ENCODE data around the gene NSD2. TPM values are rescaled to one million over a fixed set of nuclear protein-coding genes. Genes with fewer than 3 reads are reported as not detected.

Gene NSD2
- polyA plus RNA-seq, 12 donors, result 40.2 to 69.7 (median 52.1) TPM; not detected in 1

DNA sequence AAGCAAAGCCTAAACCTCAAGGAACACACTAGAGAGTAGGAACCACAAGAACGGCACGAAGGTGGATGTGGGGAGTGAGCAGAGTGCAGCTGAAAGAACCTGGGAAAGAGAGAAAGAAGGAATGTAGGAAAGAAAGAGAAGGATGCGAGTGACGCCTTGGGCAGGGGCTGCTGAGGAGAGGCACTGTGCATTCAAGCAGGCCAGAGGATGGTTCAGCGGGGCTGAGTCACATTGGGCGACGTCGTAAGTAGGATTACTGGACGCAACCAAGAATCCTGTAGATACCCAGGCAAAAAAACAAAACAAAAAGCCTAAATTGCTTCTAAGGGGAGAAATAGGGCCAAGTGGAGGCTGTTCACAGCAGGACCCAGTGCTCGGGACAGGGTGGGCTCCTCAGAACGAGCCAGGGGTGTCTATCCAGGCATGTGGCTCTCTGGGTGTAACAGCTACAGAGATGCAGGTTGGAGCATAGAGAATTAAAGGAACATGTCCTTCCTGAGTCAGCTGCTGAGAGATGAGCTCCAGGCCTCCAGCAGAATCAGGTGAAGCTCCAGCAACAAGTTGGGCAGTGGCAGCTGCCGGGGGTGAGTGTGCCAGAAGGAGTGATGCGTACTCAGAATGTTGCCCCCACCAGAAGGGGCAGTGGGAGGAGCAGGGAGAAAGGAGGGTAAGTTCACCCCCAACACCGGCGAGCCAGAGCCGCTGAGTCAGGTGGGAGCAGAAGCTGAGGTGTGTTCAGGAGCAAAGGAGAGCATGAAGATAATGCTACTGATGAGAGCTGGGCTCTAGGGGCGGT, 98.9 kb downstream of the NSD2 start:
- DNase-seq, result no peak

DNA sequence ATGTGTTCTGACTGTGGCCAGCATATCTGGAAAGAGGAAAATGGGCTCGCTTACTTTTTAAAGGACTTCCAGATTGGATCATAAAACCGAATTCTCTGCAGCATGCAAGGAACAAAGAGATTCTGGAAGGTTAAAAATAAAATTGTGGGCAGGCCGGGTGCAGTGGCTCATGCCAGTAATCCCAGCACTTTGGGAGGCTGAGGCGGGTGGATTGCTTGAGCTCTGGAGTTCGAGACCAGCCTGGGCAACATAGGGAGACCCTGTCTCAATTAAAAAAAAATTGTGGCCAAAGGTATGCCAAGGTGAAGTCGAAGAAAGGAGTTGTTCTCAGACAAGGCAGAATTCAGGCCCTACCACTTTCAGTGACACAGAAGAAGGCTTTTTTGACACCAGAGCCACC, 99.7 kb downstream of the NSD2 start:
- no peak for DNase-seq

DNA sequence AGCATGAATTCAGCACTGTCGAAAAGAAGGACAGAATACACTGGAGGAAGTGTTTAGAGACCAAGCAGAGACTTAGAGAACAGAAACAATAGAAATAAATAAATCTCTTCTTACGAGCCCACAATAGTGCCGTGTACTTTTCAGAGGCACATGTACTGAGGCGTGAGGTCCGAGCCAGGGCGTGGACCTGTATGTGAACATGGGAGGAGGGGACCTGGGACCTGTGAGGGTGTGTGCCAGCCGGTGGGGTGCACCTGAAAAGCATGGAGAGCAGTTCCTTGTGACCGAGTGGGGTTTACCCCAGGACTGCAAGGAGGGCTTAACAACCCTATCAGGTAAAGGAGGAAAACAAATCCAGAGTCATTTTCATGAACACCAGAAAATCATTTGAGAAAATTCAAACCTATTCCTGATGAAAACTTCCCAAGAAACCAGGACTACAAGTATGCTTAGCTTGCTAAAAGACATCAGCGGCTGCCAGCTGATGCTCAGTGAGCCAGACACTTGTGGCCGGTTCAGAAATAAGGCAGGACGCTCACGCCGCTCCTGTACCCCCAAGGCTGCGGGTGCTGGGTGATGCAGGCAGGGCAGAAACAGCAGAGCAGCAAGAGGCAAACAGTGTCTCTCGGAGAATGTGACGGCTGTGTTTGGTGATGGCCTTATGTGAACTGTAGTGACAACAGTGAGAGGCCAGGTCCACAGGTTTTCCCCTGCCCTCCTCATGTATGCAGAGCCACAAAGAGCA, 100.4 kb downstream of the NSD2 start:
- no peak for DNase-seq

DNA sequence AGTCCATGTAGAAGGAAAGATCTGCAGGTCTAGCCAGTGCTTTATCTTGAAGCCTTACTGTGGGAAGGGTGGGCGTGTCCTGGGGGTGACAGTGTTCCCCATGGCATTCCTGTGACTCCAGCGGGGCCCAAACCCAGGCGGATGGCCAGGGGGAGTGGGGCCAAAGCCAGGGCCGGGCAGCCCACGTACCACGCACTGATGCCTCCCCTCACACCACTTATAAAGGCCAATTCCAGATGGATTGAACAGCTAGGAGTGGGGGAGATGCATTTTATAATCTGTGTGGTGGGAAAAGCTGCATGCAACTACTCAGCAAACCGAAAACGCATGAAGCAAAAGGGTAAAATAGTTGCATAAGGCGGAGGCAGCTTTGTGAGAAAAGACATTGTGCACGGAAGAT, 101.2 kb downstream of the NSD2 start:
- no peak for DNase-seq

DNA sequence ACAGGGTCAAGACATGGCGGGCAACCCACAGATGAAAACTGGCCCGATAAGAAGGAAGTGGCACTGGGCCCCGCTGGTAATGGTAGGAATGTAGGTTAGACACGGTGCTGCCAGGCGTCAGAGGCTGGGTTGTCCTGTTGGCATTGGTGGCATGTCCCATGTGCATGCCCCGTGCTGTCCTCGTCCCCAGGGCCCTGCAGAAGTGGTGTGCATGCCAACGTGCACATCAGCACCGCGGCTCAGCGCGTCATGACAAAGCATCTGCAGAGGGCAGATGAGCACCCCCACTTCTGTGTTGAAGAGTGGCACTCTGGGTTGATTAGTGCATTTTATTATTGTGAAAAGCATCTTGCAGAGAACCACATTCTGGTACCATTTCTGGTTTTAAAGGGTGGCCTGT, 102.0 kb downstream of the NSD2 start:
- no peak for DNase-seq

DNA sequence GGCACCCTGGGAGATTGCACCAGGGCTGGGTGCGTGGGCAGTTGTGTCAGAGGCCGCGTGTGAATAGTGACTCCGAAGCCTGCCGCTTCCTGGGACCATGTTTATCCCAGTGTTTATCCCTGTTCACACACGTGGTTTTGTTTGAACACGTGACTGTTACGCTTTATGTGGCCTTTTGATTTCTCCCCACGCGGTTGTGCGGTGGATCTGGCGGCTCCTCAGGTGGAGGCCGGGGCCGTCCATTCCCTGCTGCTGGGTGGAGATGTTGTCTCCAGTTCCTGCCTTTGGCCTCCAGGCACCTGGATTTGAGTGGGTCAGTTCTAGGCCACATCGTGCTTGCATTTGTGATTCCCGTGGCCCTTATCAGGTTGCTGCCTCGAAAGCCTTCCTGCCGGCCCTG, 102.5 kb downstream of the NSD2 start:
- no peak for DNase-seq

DNA sequence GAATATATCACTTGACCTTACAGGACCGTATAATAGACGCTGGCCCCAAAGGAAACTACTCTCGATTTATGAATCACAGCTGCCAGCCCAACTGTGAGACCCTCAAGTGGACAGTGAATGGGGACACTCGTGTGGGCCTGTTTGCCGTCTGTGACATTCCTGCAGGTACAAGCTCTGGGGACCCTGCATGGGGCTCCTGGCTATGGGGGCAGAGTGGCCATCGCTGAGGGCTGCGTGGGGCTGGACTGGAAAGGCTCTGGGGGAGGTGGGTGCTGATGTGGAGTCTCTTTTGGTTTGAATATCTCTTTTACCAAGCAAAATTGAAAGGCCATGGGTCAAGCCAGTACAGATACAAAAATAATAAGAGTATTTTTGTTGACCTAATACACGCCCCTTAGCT, 103.6 kb downstream of the NSD2 start:
- no peak for DNase-seq

DNA sequence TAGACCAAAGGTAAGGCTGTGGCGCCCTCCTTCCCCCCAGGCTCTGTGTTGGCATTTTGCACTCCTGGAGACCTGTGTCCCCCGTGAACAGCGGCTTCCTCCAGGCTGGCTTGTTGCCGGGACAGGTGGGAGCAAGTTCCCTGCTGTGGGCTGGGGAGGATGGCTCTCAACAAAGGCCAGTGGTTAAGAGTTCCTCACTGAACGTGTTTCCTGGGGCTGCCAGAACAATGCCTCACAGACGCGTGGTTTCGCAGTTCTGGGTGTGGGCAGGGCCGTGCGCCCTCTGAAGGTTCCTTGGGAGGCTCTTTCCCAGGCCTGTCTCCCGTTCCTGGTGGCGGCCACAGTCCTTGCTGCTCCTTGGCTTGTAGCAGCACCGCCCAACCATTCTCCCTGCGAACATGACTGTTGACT, 104.2 kb downstream of the NSD2 start:
- no peak for DNase-seq

DNA sequence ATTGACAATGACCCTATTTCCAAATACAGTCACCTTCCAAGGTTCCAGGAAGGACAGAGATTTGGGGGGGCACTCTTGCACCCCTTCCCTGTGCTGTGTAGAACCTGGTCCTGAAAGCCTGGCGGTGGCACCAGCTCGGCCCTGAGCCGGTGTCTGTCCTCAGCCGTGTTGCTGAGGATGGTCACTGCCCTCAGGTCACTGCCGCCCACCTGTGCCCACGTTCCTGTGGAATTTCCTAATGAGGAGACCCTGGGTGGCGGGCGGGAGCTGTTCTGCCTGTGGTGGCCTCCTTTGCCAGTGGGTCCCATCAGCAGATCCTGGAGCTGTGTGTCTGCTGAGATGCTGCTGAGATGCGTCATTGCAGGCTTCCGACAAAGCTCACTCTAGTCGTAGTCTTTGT, 104.7 kb downstream of the NSD2 start:
- DNase-seq, result no peak

DNA sequence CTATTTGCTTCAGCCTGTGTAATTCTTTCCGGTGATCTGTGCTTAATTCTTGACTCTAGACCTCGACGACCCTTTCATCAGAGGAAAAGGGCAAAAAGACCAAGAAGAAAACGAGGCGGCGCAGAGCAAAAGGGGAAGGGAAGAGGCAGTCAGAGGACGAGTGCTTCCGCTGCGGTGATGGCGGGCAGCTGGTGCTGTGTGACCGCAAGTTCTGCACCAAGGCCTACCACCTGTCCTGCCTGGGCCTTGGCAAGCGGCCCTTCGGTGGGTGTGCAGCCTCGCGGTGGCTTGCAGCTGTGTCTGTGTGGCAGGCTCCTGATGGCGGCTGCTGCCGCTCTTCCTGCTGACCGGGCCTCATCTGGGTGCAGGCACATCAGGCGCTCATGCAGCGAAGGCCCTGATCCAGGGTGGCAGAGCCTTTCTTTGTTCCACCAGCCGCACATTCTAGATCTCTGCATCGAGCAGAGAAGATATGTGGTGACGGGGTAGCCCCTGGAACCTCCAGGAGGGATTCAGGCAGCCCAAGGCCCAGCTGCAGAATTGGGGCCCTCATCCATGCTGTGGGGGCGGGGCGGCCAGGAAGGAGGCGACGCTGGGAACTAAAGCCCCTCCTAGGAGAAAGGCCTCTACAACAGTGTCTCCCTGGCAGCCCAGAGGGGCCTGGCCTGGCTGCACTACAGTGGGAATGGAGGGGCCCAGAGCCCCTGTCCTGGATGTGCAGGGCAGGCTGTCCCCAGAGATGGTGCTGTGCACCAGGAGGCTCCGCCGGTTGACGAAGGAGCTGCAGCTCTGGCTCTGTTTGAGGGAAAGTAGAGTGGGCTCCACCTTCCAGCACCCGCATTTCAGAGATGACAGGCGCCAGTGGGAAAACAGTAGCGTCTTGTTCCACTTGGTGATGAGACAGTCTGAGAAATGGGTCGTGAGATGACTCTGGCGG, 105.5 kb downstream of the NSD2 start:
- DNase-seq, result no peak

DNA sequence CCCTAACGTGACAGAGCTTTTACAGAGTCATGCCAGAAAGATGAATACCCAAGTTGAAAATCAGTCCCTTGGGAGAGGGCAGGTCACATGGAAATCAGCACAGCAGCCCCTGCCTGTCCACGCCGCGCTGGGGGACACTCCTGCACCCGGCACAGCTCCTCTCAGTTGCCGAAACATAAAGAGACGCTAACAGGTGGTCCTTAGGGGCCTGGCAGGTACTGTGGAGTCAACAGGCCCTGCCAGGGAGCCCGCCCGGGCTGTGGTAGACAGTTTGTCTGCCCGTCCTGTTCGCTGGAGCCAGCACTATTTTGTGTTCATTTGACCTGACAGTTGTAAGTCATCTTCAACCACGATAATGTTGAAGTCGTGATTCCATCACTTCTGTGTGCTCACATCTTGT, 107.0 kb downstream of the NSD2 start:
- DNase-seq, result no peak

DNA sequence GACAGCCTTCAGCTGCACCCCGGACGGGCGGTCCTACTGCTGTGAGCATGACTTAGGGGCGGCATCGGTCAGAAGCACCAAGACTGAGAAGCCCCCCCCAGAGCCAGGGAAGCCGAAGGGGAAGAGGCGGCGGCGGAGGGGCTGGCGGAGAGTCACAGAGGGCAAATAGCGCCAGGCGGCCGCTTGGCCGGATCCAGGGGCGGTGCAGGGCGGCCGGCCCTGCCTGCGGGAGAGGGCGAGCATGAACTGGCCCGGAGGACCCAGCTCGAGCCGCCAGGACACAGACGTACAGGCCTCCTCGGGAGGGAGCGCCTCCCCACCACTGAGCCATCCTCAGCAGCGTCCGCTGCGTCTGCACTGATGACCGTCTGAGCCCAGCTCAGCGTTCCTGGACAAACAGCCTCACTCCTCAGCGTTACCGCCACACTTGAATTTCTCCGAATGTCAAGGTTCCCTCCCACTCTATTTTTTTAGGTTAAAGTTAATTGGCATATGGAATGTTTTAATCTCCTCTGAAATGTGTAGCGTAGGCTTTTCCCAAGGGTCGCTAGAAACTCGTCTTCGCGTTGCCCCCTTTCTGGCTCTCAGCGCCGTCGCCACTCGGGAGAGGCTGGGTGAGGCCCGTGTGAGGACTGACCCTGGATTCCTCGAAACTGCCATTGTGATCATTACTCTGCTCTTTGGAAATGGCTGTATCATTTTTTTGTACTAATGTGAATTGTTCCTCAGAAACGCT, 107.7 kb downstream of the NSD2 start:
- no peak for DNase-seq

DNA sequence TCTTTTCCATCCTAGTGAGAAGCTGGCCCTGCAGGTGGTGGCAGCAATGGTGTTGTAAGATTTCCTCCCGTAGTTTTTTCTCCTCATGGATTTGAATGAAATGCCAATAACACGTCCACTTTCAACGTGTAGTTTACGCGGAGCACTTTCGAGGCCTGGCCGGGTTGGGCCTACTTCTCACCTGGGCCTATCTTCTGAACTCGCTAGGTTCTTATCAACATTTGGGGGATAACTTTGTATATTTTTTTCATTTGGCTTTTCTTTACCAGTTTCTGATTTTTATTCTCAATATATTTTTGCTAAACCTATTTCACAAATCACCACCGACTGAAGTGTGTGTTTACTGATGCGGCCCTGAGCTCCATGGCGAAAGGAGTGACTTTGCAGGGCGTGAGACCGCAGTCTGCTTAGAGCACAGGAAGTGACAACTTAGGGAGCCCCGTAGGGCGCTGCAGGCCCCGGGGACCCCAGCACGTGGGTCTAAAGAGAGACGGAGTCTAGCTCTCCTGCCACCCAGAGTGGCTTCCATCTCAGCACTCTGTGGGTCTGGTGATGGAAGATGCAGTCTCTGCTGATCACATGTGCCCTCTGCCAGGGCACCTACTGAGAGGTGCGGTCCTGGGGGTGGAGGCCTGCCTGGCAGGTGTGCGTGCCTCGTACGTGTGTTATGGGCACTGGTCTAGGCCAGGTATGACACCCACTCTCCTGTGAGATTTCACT, 108.4 kb downstream of the NSD2 start:
- no peak for DNase-seq

DNA sequence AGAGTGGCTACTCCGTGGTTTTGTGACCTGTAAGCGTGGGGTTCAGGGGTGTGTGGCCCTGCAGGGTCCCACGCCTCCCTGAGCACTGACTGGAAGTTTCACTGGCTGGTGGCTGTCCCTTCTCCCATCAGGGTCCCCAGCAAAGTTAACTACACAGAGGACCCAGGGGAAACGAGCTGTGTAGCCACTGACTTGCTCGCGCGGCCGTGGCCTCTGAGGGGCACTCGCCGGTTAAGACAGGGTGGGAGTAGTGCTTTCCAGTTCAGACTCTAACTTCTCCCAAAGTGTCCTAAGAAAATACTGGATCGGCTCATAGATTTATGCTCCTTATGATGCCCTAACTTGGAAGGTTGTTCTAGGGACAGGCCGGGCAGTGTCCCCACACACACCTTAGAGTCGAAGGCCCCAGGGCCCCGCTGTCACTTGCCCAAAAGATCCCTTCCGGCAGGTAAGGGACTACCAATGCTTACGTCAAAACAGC, 109.4 kb downstream of the NSD2 start:
- DNase-seq, result no peak

DNA sequence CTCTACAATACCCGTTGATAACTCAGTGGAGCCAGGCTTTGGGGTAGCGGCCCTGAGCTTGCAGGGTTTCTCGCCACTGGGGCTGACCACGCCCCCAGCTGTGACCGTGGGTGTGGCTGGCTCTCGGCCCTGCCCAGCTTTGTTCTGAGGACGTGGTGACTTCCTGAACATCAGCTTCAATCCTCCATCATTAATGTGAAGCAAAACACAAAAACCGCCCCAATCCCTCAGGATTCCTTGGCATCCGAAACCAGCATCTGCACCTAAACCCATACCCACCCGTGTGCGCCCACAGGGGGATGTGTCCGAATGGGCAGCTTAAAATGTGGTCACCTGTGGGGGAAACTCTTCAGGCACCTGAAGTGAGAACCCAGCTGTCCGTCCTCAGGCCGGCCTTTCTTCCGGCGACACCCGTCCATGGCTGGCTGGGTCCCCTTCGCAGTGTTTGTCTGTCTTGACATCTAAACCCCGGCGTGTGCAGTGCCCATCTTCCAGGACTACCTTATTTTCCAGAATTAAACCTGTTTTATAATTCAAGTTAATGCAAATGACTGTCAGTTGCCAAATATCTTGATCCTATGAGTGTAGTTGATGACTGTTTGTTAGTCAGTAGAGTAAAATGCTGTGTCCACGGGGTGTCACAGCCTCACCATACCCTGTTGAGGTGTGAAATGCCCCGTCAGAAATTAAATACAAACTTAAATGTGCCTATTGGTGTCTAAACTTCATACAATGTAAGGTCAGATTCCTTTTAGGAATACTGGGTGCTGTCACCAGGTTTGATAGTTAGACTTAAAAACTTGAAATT, 110.3 kb downstream of the NSD2 start:
- no peak for DNase-seq

DNA sequence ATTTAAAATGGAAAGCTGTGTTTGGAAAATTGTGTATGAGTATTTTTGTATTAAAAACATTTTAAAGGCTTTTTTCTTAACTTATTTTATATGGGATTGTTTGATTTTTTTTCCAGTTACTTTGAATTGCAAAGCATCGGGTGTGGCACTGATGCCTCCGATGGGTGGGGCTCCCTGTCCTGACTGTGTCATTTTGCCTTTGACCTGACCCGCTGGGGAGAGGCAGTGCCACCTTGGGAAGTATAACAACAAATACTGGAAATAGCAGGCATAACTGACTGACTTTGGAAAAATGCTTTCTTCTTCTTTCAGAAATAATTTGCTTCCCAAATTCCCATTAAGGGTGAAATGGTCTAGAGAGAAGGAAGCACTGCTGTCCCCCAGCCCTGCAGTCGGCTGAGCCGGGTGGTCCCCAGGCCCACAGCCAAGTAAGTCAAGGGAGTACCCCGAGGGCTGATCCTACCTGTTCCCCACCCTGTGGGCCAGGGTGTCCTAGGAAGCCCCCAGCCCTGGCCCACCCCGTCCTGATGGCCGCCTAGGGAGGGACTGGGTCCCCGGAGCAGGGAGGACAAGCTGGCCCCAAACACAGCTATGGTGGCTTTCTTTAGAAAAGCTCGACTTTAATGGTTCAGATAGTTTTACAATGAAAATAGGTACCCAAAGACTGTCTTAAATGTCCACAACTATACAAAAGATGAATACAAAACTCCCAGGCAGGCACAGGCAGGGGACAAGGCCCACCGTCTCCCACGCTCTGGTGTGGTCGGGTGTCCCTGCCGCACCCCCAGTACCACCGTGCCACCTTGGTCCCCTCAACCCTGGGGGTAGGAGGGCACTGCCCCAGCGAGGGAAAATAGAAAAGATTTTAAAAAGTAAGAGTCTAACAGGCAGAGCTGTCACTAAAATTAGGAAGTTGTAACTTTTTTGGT, 111.2 kb downstream of the NSD2 start:
- DNase-seq, result no peak

DNA sequence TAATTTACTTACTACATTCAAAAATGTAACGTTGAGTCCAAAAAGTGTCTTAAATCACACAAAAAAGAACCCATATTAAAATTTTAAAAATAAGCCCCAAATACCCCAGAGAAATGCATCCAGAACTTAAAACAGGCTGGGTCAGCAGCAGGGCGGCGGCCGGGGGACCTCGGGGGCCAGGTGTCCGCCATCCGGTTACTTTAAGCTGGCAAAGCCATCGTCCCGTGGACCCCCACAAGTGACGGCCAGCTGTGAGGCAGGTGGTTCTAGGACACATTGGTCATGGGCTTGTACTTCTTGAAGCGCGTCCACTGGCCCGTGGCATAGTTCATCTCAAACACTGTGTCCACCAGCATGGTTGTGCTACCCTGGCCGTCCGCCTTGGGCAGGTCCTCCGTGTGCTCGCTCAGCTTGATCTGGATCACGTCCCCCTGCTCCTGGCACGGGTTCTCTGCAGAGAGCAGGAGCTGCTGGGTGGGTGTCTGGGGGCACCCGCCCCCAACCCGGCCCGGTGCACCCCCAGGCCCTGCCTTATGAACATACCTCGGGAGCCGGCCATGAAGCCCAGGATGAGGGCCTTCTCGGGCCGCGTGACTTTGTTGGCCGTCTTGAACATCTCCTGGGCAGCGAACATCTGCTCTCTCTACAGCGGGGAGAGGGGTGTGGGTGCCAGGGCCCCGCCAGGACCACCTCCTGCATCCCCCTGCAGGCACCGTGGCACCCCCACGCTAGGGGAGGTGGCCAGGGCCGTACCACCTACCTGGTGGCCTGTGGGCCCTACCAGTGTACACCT, 112.1 kb downstream of the NSD2 start:
- no peak for DNase-seq

All from muscle of arm (tissue), 12 donors.